LNCAP (cell line): ENCODE measurements around the gene BCAS3.

Source experiments
- CTCF ChIP-seq: fragments of 450-650 bp; IDR thresholded peaks from 2 replicates; pipeline ENCODE4 v1.5.1; 2017; ENCODE audit warnings: mild to moderate bottlenecking

Gene BCAS3

GRCh38 chr17:61216066-61216465 is 538.4 kb downstream of the BCAS3 start:
- TF ChIP-seq CTCF = no peak

- no peak for TF ChIP-seq CTCF
Observed at GRCh38 chr17:61217878-61218437, 540.3 kb downstream of the BCAS3 start.

GRCh38 chr17:61218438-61218837 is 540.8 kb downstream of the BCAS3 start:
- no peak for TF ChIP-seq CTCF

GRCh38 chr17:61219460-61219859 is 541.8 kb downstream of the BCAS3 start:
- no peak for TF ChIP-seq CTCF

- no peak for TF ChIP-seq CTCF
Observed at GRCh38 chr17:61221181-61221580, 543.5 kb downstream of the BCAS3 start.

- no peak for TF ChIP-seq CTCF
Observed at GRCh38 chr17:61221597-61222471, 544.2 kb downstream of the BCAS3 start.

GRCh38 chr17:61223725-61224124 is 546.1 kb downstream of the BCAS3 start:
- TF ChIP-seq CTCF = no peak
